GM12801 (cell line): Measurements from ENCODE around the gene SHPK.

Experiments
- CTCF ChIP-seq: IDR thresholded peaks from one replicate; pipeline ENCODE4 v1.5.1; 2011; ENCODE audit warnings: control low read depth; ENCODE audit not compliant: insufficient read length; ENCODE audit errors: extremely low read depth

SHPK gene

GRCh38 chr17:3592216-3592860 is 43.7 kb downstream of the SHPK start:
- TF ChIP-seq CTCF: no peak

GRCh38 chr17:3590768-3591167 is 45.3 kb downstream of the SHPK start:
- no peak for TF ChIP-seq CTCF

- TF ChIP-seq CTCF: no peak
These were observed 45.8 kb downstream of the SHPK start for GRCh38 chr17:3590231-3590630.

GRCh38 chr17:3589784-3590183 is 46.3 kb downstream of the SHPK start:
- TF ChIP-seq CTCF: no peak

GRCh38 chr17:3585826-3586225 is 50.2 kb downstream of the SHPK start:
- no peak for TF ChIP-seq CTCF

- TF ChIP-seq CTCF: no peak
These were observed 52.6 kb downstream of the SHPK start for GRCh38 chr17:3583456-3583855.

GRCh38 chr17:3582915-3583314 is 53.1 kb downstream of the SHPK start:
- no peak for TF ChIP-seq CTCF
